Spleen (tissue), 11 donors: ENCODE data around the gene YIPF5. TPM values are rescaled to one million over a fixed set of nuclear protein-coding genes. Genes with fewer than 3 reads are reported as not detected.

ENCODE experiments used
- DNase-seq: peaks from one replicate; pipeline ENCODE4 v3.0.0-alpha.2; 2020
- H3K27ac ChIP-seq, 8 donors: fragments of 200-600 bp; sonication (generic) in 7 of 8; 1 replicate in 4 of 8; 2 replicates in 4 of 8; pipeline versions ENCODE4 v1.5.0 to v1.8.0; 2016 to 2021; ENCODE audit warnings: inconsistent platforms in 4 of 8, mild to moderate bottlenecking in 4 of 8, moderate library complexity in 1 of 8
- H3K27me3 ChIP-seq, 7 donors: fragments of 200-600 bp; sonication (generic) in 6 of 7; replicated peaks in 1 of 7; 1 replicate in 4 of 7; 2 replicates in 3 of 7; pipeline versions ENCODE4 v1.5.0 to v1.8.0; 2016 to 2021; ENCODE audit warnings: inconsistent platforms in 3 of 7, mild to moderate bottlenecking in 1 of 7
- H3K36me3 ChIP-seq, 6 donors: fragments of 200-600 bp; sonication (generic) in 5 of 6; 1 replicate in 4 of 6; 2 replicates in 2 of 6; pipeline versions ENCODE4 v1.5.0 to v1.8.0; 2016 to 2021; ENCODE audit warnings: inconsistent platforms in 2 of 6
- H3K4me1 ChIP-seq, 6 donors: fragments of 200-600 bp; sonication (generic) in 5 of 6; 1 replicate in 3 of 6; 2 replicates in 3 of 6; pipeline versions ENCODE4 v1.5.0 to v1.8.0; 2016 to 2021; ENCODE audit warnings: inconsistent platforms in 3 of 6
- H3K4me3 ChIP-seq, 8 donors: fragments of 200-600 bp; sonication (generic) in 7 of 8; 1 replicate in 4 of 8; 2 replicates in 4 of 8; pipeline versions ENCODE4 v1.5.0 to v1.8.0; 2016 to 2021; ENCODE audit warnings: inconsistent platforms in 4 of 8, mild to moderate bottlenecking in 4 of 8, moderate library complexity in 2 of 8
- H3K9me3 ChIP-seq, 8 donors: fragments of 200-600 bp; sonication (generic) in 7 of 8; 1 replicate in 4 of 8; 2 replicates in 4 of 8; pipeline versions ENCODE4 v1.5.0 to v1.8.0; 2016 to 2021; ENCODE audit warnings: inconsistent platforms in 4 of 8
- CTCF ChIP-seq, 11 experiments: fragments of 200-600 bp in 7 of 11; fragments of 450-650 bp in 4 of 11; sonication (generic) in 4 of 11; IDR thresholded peaks in 8 of 11; conservative IDR thresholded peaks in 3 of 11; 1 replicate in 7 of 11; 2 replicates in 4 of 11; pipeline versions ENCODE4 v1.4.0 to v1.8.0; 2016 to 2021; ENCODE audit warnings: antibody characterized with exemption in 11 of 11, inconsistent platforms in 4 of 11, mild to moderate bottlenecking in 1 of 11
- POLR2A ChIP-seq, 3 donors: fragments of 450-650 bp; IDR thresholded peaks; one replicate each; pipeline ENCODE4 v1.5.1; 2017; ENCODE audit warnings: antibody characterized with exemption in 3 of 3, mild to moderate bottlenecking in 1 of 3
- POLR2AphosphoS5 ChIP-seq, 3 donors: sonication (generic); formaldehyde crosslinking; IDR thresholded peaks; one replicate each; pipeline ENCODE4 v1.5.1; 2017; ENCODE audit warnings: antibody characterized with exemption in 3 of 3
- WGBS, 5 donors: extraction: QIAGEN DNeasy Blood & Tissue Kit in 3 of 5; methylation state at CpG; one replicate each; pipeline versions ENCODE4 v1.1.5 to v1.1.7; 2013 to 2018; 5-methylcytosine and 5-hydroxymethylcytosine counted together
- intact Hi-C: fragments of 100-400 bp; cut with DNase I; formaldehyde crosslinking; loops from one replicate; pipeline ENCODE4 v1.15.0; 2023; ENCODE audit warnings: low total_unique reads
- polyA plus RNA-seq, 3 donors: library from polyadenylated mRNA; stranded (reverse); fragments of 200-250 nt; gene quantifications; one replicate each; pipeline ENCODE4 v1.2.1, GENCODE V29; 2013
- total RNA-seq, 7 donors: library from RNA; depleted of rRNA in 3 of 7; stranded (reverse); fragments of >200 nt in 3 of 7; fragmentation: NEBNext Ultra II Directional in 4 of 7; extraction: Animal tissue kit (Norgen Biotek cat#: 25700) in 4 of 7; gene quantifications; one replicate each; pipeline versions ENCODE4 v1.1.0 to v1.2.1, GENCODE V29; 2016 to 2021
- donor health status: healthy with polysubstance abuse.
- donor health status: DM: no; HTN: no; CAD: no; lungs with moderate emphysema.
- donor health status: DM: no; HTN: no; CAD: no.
- donor health status: Bipolar disorder and iron deficiency.
- donor health status: healthy.
- donor health status: DM: no; HTN: no; CAD: no.
- donor health status: DM: yes; HTN: yes; CAD: no.

Gene YIPF5
- total and polyA plus RNA-seq, 10 donors, result 8.2 to 39.5 (median 29.9) TPM

- WGBS, 5 donors, result 30 to 69% (median 53%) methylated on average over 4 of the region's 4 CpGs
- Histone ChIP-seq H3K4me1 (no peaks in the 10 kb centered on the region), H3K4me3 (no peak overlapping the region), H3K27me3 (no peaks in the 10 kb centered on the region), H3K27ac (peak overlapping the region in 1 of 8 donors; percentile 26), H3K36me3 (no peaks in the 10 kb centered on the region), H3K9me3 (peaks cover 0 to 6% (median 0%) of the 10 kb centered on the region in 8 donors)
- intact Hi-C loops, result no loop called here
- TF ChIP-seq CTCF (IDR thresholded peaks at IDR 0.05 in 8 of 11, conservative IDR thresholded peaks at IDR 0.05 in 3 of 11), result no peak
- TF ChIP-seq POLR2A (IDR thresholded peaks at IDR 0.05), result no peak
- TF ChIP-seq POLR2AphosphoS5 (IDR thresholded peaks at IDR 0.05), result no peak
- no peak for DNase-seq
Measured at GRCh38 chr5:144131261-144131660, 39.2 kb downstream of the YIPF5 start.

GRCh38 chr5:144130306-144130705 is 40.2 kb downstream of the YIPF5 start:
- Histone ChIP-seq H3K27me3 (no peaks in the 10 kb centered on the region), H3K4me3 (no peak overlapping the region), H3K36me3 (no peaks in the 10 kb centered on the region), H3K9me3 (peaks cover 0 to 6% (median 0%) of the 10 kb centered on the region in 8 donors), H3K27ac (no peak overlapping the region), H3K4me1 (no peaks in the 10 kb centered on the region)
- WGBS, 5 donors, result 91 to 94% (median 93%) methylated on average over 4 of the region's 4 CpGs
- TF ChIP-seq POLR2AphosphoS5 (IDR thresholded peaks at IDR 0.05) (no peak), CTCF (IDR thresholded peaks at IDR 0.05 in 8 of 11, conservative IDR thresholded peaks at IDR 0.05 in 3 of 11) (no peak), POLR2A (IDR thresholded peaks at IDR 0.05) (no peak)
- no peak for DNase-seq
- intact Hi-C loops, result no loop called here

GRCh38 chr5:144128844-144129243 is 41.6 kb downstream of the YIPF5 start:
- TF ChIP-seq CTCF (IDR thresholded peaks at IDR 0.05 in 8 of 11, conservative IDR thresholded peaks at IDR 0.05 in 3 of 11) (no peak), POLR2A (IDR thresholded peaks at IDR 0.05) (no peak), POLR2AphosphoS5 (IDR thresholded peaks at IDR 0.05) (no peak)
- Histone ChIP-seq H3K4me3 (no peak overlapping the region), H3K36me3 (no peaks in the 10 kb centered on the region), H3K27me3 (no peaks in the 10 kb centered on the region), H3K9me3 (peaks cover 0 to 6% (median 0%) of the 10 kb centered on the region in 8 donors), H3K27ac (no peak overlapping the region), H3K4me1 (no peaks in the 10 kb centered on the region)
- WGBS, 5 donors, result 67 to 91% (median 88%) methylated on average over 4 of the region's 4 CpGs
- DNase-seq, result no peak
- intact Hi-C loops, result no loop called here

GRCh38 chr5:144126707-144127106 is 43.8 kb downstream of the YIPF5 start:
- intact Hi-C loops, result no loop called here
- WGBS, 5 donors, result 86 to 90% (median 89%) methylated on average over 4 of the region's 4 CpGs
- TF ChIP-seq POLR2AphosphoS5 (IDR thresholded peaks at IDR 0.05) (no peak), CTCF (IDR thresholded peaks at IDR 0.05 in 8 of 11, conservative IDR thresholded peaks at IDR 0.05 in 3 of 11) (no peak), POLR2A (IDR thresholded peaks at IDR 0.05) (no peak)
- Histone ChIP-seq H3K27ac (no peak overlapping the region), H3K4me3 (no peak overlapping the region), H3K27me3 (no peaks in the 10 kb centered on the region), H3K4me1 (no peaks in the 10 kb centered on the region), H3K9me3 (peaks cover 0 to under 1% (median 0%) of the 10 kb centered on the region in 8 donors), H3K36me3 (no peaks in the 10 kb centered on the region)
- no peak for DNase-seq
